ENCODE results near the gene SNCB.

GRCh38 chr5:176670449-176670848 is 40.1 kb upstream of the SNCB start:
- TF ChIP-seq, protein P1, sequence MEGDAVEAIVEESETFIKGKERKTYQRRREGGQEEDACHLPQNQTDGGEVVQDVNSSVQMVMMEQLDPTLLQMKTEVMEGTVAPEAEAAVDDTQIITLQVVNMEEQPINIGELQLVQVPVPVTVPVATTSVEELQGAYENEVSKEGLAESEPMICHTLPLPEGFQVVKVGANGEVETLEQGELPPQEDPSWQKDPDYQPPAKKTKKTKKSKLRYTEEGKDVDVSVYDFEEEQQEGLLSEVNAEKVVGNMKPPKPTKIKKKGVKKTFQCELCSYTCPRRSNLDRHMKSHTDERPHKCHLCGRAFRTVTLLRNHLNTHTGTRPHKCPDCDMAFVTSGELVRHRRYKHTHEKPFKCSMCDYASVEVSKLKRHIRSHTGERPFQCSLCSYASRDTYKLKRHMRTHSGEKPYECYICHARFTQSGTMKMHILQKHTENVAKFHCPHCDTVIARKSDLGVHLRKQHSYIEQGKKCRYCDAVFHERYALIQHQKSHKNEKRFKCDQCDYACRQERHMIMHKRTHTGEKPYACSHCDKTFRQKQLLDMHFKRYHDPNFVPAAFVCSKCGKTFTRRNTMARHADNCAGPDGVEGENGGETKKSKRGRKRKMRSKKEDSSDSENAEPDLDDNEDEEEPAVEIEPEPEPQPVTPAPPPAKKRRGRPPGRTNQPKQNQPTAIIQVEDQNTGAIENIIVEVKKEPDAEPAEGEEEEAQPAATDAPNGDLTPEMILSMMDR (conservative IDR thresholded peaks at IDR 0.05; ENCODE audit: low read length) = no peak
- TF ChIP-seq EZH2phosphoT487 (IDR thresholded peaks at IDR 0.05; ENCODE audit: borderline replicate concordance) = no peak

All from Loucy (cell line).